Naive thymus-derived CD4-positive, alpha-beta T cell (primary cell): ENCODE data around the gene ZBED2. TPM values are rescaled to one million over a fixed set of nuclear protein-coding genes. Genes with fewer than 3 reads are reported as not detected.
A peak's percentile ranks its signal among the peaks of the same experiment; 100 is the strongest.

Source experiments
- ATAC-seq: fragments of 150-1000 bp; cut with Tn5 transposase; 2 replicates; pipeline ENCODE4 v1.10.0; 2021; ENCODE audit warnings: mild to moderate bottlenecking, moderate library complexity
- CTCF ChIA-PET: fragments of 350-600 bp; sonication (Branson Sonifier 250); formaldehyde crosslinking; loops from one replicate; lab custom pipeline; 2021; ENCODE audit warnings: antibody characterized with exemption; lab: Charles Lee
- POLR2A ChIA-PET: fragments of 350-600 bp; sonication (Branson Sonifier 250); formaldehyde crosslinking; loops from one replicate; lab custom pipeline; 2021; ENCODE audit warnings: antibody characterized with exemption, inconsistent platforms; lab: Charles Lee
- DNase-seq, 9 donors: peaks; one replicate each; pipeline versions ENCODE4 v3.0.0 to v3.0.0-alpha.2; 2020 to 2022; ENCODE audit warnings: mixed read lengths in 1 of 9
- H3K27ac ChIP-seq: one replicate; pipeline ENCODE4 v1.7.0; 2013; ENCODE audit warnings: mild to moderate bottlenecking, low read depth, low read length, moderate library complexity
- H3K27me3 ChIP-seq, 2 donors: one replicate each; pipeline ENCODE4 v1.7.0; 2013; ENCODE audit warnings: low read length in 2 of 2, mild to moderate bottlenecking in 2 of 2, moderate library complexity in 2 of 2; ENCODE audit not compliant: control insufficient read depth in 2 of 2, insufficient read depth in 2 of 2
- H3K36me3 ChIP-seq, 3 experiments: 1 replicate in 2 of 3; 2 replicates in 1 of 3; pipeline ENCODE4 v1.7.0; 2013; ENCODE audit warnings: low read length in 3 of 3, mild to moderate bottlenecking in 3 of 3, moderate library complexity in 1 of 3; ENCODE audit not compliant: insufficient read depth in 3 of 3, control insufficient read depth in 2 of 3
- H3K4me1 ChIP-seq, 2 donors: one replicate each; pipeline ENCODE4 v1.7.0; 2013; ENCODE audit warnings: low read length in 2 of 2, mild to moderate bottlenecking in 2 of 2, moderate library complexity in 1 of 2; ENCODE audit not compliant: control insufficient read depth in 2 of 2, insufficient read depth in 2 of 2
- H3K4me3 ChIP-seq: 2 replicates; pipeline ENCODE4 v1.7.0; 2013; ENCODE audit warnings: mild to moderate bottlenecking, low read length
- H3K9me3 ChIP-seq, 3 experiments: 1 replicate in 2 of 3; 2 replicates in 1 of 3; pipeline ENCODE4 v1.7.0; 2013; ENCODE audit warnings: low read length in 3 of 3; ENCODE audit not compliant: control insufficient read depth in 2 of 3
- H3K27ac Mint-ChIP-seq, 9 donors: one replicate each; pipeline ENCODE4 v1.8.0; 2020 to 2022; ENCODE audit warnings: mixed read lengths in 9 of 9, mild to moderate bottlenecking in 8 of 9, moderate library complexity in 5 of 9, inconsistent platforms in 2 of 9
- H3K27me3 Mint-ChIP-seq, 5 donors: one replicate each; pipeline ENCODE4 v1.8.0; 2021 to 2022; ENCODE audit warnings: mixed read lengths in 5 of 5, mild to moderate bottlenecking in 1 of 5
- H3K36me3 Mint-ChIP-seq, 5 donors: one replicate each; pipeline ENCODE4 v1.8.0; 2020 to 2022; ENCODE audit warnings: mixed read lengths in 5 of 5, mild to moderate bottlenecking in 3 of 5, inconsistent platforms in 1 of 5
- H3K4me1 Mint-ChIP-seq, 7 donors: one replicate each; pipeline ENCODE4 v1.8.0; 2020 to 2022; ENCODE audit warnings: mixed read lengths in 7 of 7, mild to moderate bottlenecking in 3 of 7, inconsistent platforms in 1 of 7
- H3K4me3 Mint-ChIP-seq, 10 donors: one replicate each; pipeline ENCODE4 v1.8.0; 2020 to 2022; ENCODE audit warnings: mild to moderate bottlenecking in 10 of 10, mixed read lengths in 10 of 10, moderate library complexity in 6 of 10, inconsistent platforms in 2 of 10
- H3K9me3 Mint-ChIP-seq, 11 donors: one replicate each; pipeline ENCODE4 v1.8.0; 2020 to 2022; ENCODE audit warnings: mixed read lengths in 11 of 11, mild to moderate bottlenecking in 4 of 11, inconsistent platforms in 1 of 11, moderate library complexity in 1 of 11
- intact Hi-C, 2 donors: fragments of 100-400 bp; cut with micrococcal nuclease; formaldehyde crosslinking; loops; one replicate each; pipeline ENCODE4 v1.15.1; 2023
- polyA plus RNA-seq, 2 donors: library from polyadenylated mRNA; unstranded; fragments of 300-500 nt; fragmentation: Illumina TruSeq; gene quantifications; one replicate each; pipeline ENCODE4 v1.2.3, GENCODE V29; 2021
- total RNA-seq, 6 experiments: library from RNA in 5 of 6; stranded (reverse) in 5 of 6; gene quantifications; 1 replicate in 5 of 6; 2 replicates in 1 of 6; pipeline ENCODE4 v1.2.3 and lab custom pipeline; 2021 to 2026

Gene ZBED2
- total and polyA plus RNA-seq, 7 experiments from 2014 or later, result 0.13 to 51.8 (median 0.96) TPM; not detected in 1

GRCh38 chr3:111589303-111590142 lies 5.6 kb downstream of the ZBED2 start:
- H3K27ac Mint-ChIP-seq, result peak overlapping the region in 3 of 9 donors; percentile 24 to 76 (median 38)
- peaks cover 0 to 3% (median 0%) of the 10 kb centered on the region in 11 donors for H3K9me3 Mint-ChIP-seq
- no peak for DNase-seq
- no peak overlapping the region for H3K27ac ChIP-seq
- peaks cover 20 to 83% (median 61%) of the 10 kb centered on the region in 5 donors for H3K36me3 Mint-ChIP-seq
- H3K4me1 Mint-ChIP-seq, result peaks cover 11 to 73% (median 30%) of the 10 kb centered on the region in 7 donors
- H3K4me1 ChIP-seq, result peaks cover 0 to 13% of the 10 kb centered on the region in 2 donors
- H3K27me3 Mint-ChIP-seq, result no peaks in the 10 kb centered on the region
- H3K9me3 ChIP-seq, result no peaks in the 10 kb centered on the region
- H3K27me3 ChIP-seq, result no peaks in the 10 kb centered on the region
- intact Hi-C loops, result loop anchor here (2.0 to 10.0 kb wide), 2 partner anchors 17 to 905 kb away; partner anchors contain the start of gene BTLA (in 1 of the 2)
- H3K4me3 Mint-ChIP-seq, result peak overlapping the region in 1 of 10 donors; percentile 29
- ChIA-PET POLR2A (interaction anchor here (0.6 to 1.1 kb wide), 2 partner anchors 9 to 10 kb away, joined by 3 read pairs; no protein-coding TSS in a partner anchor), CTCF (interaction anchor here (0.6 kb wide), 1 partner anchor 306 kb away, joined by 8 read pairs; no protein-coding TSS in a partner anchor)
- H3K36me3 ChIP-seq, result peaks cover 0 to 72% (median 0%) of the 10 kb centered on the region in 3 experiments
- H3K4me3 ChIP-seq, result no peak overlapping the region
- no peak for ATAC-seq

GRCh38 chr3:111588527-111588926 lies 6.6 kb downstream of the ZBED2 start:
- intact Hi-C loops, result no loop called here
- Histone ChIP-seq H3K9me3 (no peaks in the 10 kb centered on the region), H3K27me3 (no peaks in the 10 kb centered on the region), H3K36me3 (peaks cover 0 to 71% (median 4%) of the 10 kb centered on the region in 3 experiments), H3K27ac (no peak overlapping the region), H3K4me1 (peaks cover 0 to 8% of the 10 kb centered on the region in 2 donors), H3K4me3 (no peak overlapping the region)
- DNase-seq (no peak), ATAC-seq (no peak)
- peaks cover 3 to 67% (median 20%) of the 10 kb centered on the region in 7 donors for H3K4me1 Mint-ChIP-seq
- H3K9me3 Mint-ChIP-seq, result peaks cover 0 to 3% (median 0%) of the 10 kb centered on the region in 11 donors
- no peak overlapping the region for H3K4me3 Mint-ChIP-seq
- POLR2A ChIA-PET, result interaction anchor here (0.6 kb wide), 1 partner anchor 8 kb away, joined by 3 read pairs; no protein-coding TSS in a partner anchor
- peaks cover 23 to 82% (median 59%) of the 10 kb centered on the region in 5 donors for H3K36me3 Mint-ChIP-seq
- no peaks in the 10 kb centered on the region for H3K27me3 Mint-ChIP-seq
- H3K27ac Mint-ChIP-seq, result peak overlapping the region in 1 of 9 donors; percentile 6
- CTCF ChIA-PET, result no interaction called here

DNA sequence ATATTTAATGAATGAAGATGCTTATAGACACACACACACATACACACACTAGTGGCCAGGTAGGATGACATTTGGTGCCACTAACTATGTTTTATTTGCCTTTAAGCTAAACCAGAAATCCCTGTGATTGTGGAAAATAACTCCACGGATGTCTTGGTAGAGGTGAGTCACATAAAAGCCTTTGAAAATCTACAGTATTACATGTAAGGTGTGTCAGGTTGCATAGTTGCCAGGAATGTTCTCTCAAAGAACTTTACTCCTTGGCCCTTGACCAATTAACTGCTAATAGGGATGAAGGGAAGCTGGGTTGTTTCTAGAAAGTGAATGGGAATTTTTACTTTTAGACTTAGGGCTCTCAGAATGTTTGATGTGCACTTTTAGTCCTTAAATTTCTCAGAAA lies 9.9 kb downstream of the ZBED2 start:
- Histone ChIP-seq H3K9me3 (no peaks in the 10 kb centered on the region), H3K4me1 (peaks cover 0 to 2% of the 10 kb centered on the region in 2 donors), H3K27ac (no peak overlapping the region), H3K4me3 (no peak overlapping the region), H3K27me3 (no peaks in the 10 kb centered on the region), H3K36me3 (peaks cover 0 to 69% (median 4%) of the 10 kb centered on the region in 3 experiments)
- ChIA-PET CTCF (no interaction called here), POLR2A (no interaction called here)
- Mint-ChIP-seq H3K27ac (no peak overlapping the region), H3K36me3 (peaks cover 33 to 89% (median 78%) of the 10 kb centered on the region in 5 donors), H3K9me3 (peaks cover 0 to 3% (median 0%) of the 10 kb centered on the region in 11 donors), H3K27me3 (no peaks in the 10 kb centered on the region), H3K4me1 (peaks cover 7 to 69% (median 30%) of the 10 kb centered on the region in 7 donors), H3K4me3 (no peak overlapping the region)
- intact Hi-C loops, result no loop called here
- DNase-seq (no peak), ATAC-seq (no peak)

GRCh38 chr3:111584744-111585143 lies 10.4 kb downstream of the ZBED2 start:
- Mint-ChIP-seq H3K4me3 (no peak overlapping the region), H3K27me3 (no peaks in the 10 kb centered on the region), H3K27ac (no peak overlapping the region), H3K9me3 (peaks cover 0 to 3% (median 0%) of the 10 kb centered on the region in 11 donors), H3K4me1 (peaks cover 7 to 69% (median 28%) of the 10 kb centered on the region in 7 donors), H3K36me3 (peaks cover 33 to 90% (median 83%) of the 10 kb centered on the region in 5 donors)
- DNase-seq (no peak), ATAC-seq (no peak)
- CTCF ChIA-PET, result no interaction called here
- intact Hi-C loops, result no loop called here
- H3K36me3 ChIP-seq, result peaks cover 0 to 69% (median 4%) of the 10 kb centered on the region in 3 experiments
- H3K27me3 ChIP-seq, result no peaks in the 10 kb centered on the region
- H3K27ac ChIP-seq, result no peak overlapping the region
- H3K4me3 ChIP-seq, result no peak overlapping the region
- POLR2A ChIA-PET, result no interaction called here
- no peaks in the 10 kb centered on the region for H3K9me3 ChIP-seq
- no peaks in the 10 kb centered on the region for H3K4me1 ChIP-seq

DNA sequence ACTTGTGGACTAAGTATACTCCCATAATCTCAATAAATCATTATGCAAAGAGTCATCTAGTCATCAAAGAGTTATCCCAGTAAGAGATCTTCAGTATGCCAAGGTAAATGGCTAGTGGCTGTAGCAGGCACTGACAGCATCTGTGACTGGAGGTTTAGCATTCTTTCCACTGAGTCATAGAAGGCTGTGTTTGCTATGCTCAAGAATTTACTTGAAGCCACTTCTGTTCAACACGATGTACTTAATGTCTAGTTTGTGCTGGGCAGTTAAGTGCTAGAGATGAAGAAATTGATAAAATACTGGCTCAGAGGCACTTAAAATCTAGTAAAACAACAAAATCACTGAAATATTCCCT lies 13.0 kb downstream of the ZBED2 start:
- intact Hi-C loops, result loop anchor here in 1 of 2 donors (1.0 to 2.0 kb wide), 2 partner anchors 9 to 19 kb away; no protein-coding TSS in a partner anchor
- H3K27ac Mint-ChIP-seq, result peak overlapping the region in 5 of 9 donors; percentile 22 to 79 (median 43)
- CTCF ChIA-PET, result no interaction called here

DNA sequence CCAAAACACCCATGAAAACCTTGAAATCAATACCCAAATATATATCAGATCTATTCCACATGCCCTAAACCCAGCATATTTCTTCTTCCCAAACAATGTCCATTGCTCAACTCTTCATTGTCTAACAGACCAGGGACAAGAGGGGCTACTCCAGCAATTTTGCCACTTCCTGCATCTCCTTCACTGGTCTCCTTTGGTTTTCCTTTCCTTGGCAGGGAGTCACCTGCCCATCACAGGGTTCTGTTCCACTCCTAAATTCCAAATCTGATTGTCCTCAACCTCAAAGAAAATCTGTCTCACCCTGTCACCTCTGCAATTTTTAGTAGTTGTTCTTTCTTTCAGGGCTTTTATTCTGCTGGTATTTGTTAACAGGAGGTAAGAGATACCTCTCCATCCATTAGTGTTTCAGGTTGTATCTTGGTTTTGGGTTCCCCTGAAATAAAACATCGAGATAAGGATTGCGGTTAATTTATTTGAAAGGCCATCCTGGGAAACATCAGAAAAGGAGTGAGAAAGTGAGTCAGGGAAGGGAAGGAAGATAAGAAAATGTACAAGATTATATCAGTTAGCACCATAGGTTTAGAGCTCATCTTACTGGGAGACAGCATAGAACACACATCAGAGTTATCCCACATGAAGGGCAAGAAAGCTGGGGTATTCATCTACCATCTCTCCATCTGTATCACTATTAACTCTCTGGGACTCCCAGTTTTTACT lies 13.6 kb downstream of the ZBED2 start:
- Mint-ChIP-seq H3K9me3 (no peaks in the 10 kb centered on the region), H3K36me3 (peaks cover 27 to 89% (median 76%) of the 10 kb centered on the region in 5 donors), H3K4me3 (no peak overlapping the region), H3K4me1 (peaks cover 17 to 74% (median 39%) of the 10 kb centered on the region in 7 donors), H3K27me3 (no peaks in the 10 kb centered on the region), H3K27ac (peak overlapping the region; percentile 22 to 79 (median 52))
- H3K27me3 ChIP-seq, result no peaks in the 10 kb centered on the region
- intact Hi-C loops, result loop anchor here in 1 of 2 donors (1.0 to 2.0 kb wide), 2 partner anchors 8 to 19 kb away; no protein-coding TSS in a partner anchor
- H3K4me1 ChIP-seq, result no peaks in the 10 kb centered on the region
- H3K9me3 ChIP-seq, result no peaks in the 10 kb centered on the region
- H3K4me3 ChIP-seq, result no peak overlapping the region
- ATAC-seq (no peak), DNase-seq (no peak)
- ChIA-PET POLR2A (no interaction called here), CTCF (no interaction called here)
- H3K27ac ChIP-seq, result no peak overlapping the region
- peaks cover 4 to 68% (median 8%) of the 10 kb centered on the region in 3 experiments for H3K36me3 ChIP-seq

More for the DNA sequence above, 13.0 kb downstream of the ZBED2 start:
- no peak overlapping the region for H3K4me3 Mint-ChIP-seq
- no peak overlapping the region for H3K4me3 ChIP-seq
- peaks cover 4 to 68% (median 8%) of the 10 kb centered on the region in 3 experiments for H3K36me3 ChIP-seq
- ATAC-seq (no peak), DNase-seq (no peak)
- H3K4me1 Mint-ChIP-seq, result peaks cover 15 to 73% (median 33%) of the 10 kb centered on the region in 7 donors
- POLR2A ChIA-PET, result no interaction called here
- peaks cover 31 to 90% (median 78%) of the 10 kb centered on the region in 5 donors for H3K36me3 Mint-ChIP-seq
- H3K4me1 ChIP-seq, result no peaks in the 10 kb centered on the region
- no peak overlapping the region for H3K27ac ChIP-seq
- no peaks in the 10 kb centered on the region for H3K27me3 Mint-ChIP-seq
- peaks cover 0 to 3% (median 0%) of the 10 kb centered on the region in 11 donors for H3K9me3 Mint-ChIP-seq
- H3K9me3 ChIP-seq, result no peaks in the 10 kb centered on the region
- no peaks in the 10 kb centered on the region for H3K27me3 ChIP-seq
